ENCODE data around the gene HOXA5.

Gene HOXA5

DNA sequence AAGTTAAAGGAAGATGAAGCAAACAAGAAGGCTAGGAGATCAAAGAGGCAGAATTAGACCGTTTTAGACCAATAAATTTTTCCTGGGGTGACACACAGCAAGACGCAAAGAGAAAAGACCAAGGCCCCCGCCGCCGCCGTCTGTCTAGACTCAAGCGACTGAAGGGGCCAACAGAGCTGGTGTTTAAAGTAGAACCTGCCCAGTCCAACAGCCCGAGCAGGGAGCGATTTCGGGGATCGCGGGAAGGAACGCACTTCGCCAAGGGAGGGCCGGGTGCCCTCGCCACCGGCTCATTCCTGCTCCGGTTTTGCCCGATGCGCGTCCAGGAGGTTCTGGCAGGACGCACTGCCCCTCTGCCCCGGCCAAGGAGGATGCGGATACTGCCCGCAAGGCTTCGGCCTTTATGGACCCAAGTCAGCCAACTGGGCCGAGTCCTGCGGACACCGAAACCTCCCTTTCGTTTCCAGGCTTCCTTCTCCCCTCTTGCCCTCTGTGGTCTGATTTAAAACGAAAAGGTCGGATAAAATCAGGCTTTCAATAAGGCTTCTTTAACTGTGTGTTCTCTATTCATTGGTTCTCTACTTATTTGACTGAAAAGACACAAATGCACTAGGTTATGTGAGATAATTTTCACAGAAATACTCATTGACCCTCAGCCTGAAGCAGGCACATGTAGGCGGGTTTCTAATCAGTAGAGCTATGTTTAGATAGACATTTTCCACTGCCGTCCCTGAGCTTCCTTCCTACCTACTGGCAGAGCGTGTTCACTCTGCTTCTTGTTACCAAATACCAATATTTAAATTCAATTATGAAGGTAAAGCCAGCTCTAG lies 15.2 kb upstream of the HOXA5 start:
- DNase-seq, result peak; percentile 1

DNA sequence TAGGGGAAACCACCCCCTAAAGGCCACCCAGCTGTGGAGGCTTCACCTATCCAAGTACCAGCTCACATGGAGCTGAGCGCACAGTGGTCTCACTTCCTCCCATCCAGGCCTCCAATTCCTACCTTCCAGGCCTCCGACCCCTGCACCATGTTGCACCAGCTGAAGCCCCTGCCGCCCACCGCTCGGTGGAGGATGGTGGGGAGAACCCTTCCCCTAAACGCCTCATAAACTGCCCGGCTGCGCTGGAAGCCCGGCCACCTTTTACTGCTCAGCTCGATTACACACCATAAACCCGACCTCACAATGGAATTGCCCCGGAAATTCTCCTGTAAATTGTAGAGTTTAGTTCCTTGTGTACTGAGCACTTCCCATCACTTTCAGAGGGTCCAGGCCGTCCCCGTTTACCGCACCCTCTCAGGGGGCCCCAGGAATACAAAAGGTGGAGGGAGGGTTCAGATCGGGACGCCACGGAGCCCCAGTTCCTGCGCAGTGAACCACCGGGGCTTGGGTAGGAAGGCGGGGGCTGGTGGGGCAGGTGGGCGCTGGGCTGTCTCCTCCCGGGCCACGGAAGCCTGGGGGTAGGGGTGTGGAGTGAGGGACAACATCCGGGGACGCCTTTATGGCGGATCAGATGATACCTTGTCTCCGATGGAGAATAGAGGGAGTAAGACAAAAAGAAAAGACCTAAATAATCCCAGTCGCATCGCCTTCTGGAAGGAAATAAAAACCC lies 14.4 kb upstream of the HOXA5 start:
- peak; percentile 1 for DNase-seq

GRCh38 chr7:27156916-27157701 lies 13.6 kb upstream of the HOXA5 start:
- peak; percentile 1 for DNase-seq

DNA sequence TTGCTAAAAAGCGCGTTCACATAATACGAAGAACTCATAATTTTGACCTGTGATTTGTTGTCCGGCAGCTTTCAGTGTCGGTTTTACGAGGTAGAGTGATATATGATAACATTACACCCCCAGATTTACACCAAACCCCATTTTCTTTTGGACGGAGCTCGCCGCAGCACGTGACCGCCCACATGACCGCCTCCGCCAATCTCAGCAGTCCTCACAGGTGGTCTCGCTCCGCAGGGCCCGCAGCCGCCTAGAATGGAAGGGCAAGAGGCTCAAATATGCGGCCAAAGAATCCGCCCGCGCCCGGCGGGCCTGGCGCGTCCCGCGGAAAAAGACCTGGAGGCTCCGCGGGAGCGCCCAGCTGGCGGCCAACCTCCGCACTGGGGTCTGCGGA lies 13.0 kb upstream of the HOXA5 start, which contains the start of gene HOXA7:
HOXA7 (minus strand) TSS at position 168 of the 391 bp plus-strand sequence; CDS start at position 38, 130 bp downstream.
- DNase-seq, result no peak

GRCh38 chr7:27155816-27156507 lies 12.5 kb upstream of the HOXA5 start:
- peak; percentile 7 for DNase-seq

DNA sequence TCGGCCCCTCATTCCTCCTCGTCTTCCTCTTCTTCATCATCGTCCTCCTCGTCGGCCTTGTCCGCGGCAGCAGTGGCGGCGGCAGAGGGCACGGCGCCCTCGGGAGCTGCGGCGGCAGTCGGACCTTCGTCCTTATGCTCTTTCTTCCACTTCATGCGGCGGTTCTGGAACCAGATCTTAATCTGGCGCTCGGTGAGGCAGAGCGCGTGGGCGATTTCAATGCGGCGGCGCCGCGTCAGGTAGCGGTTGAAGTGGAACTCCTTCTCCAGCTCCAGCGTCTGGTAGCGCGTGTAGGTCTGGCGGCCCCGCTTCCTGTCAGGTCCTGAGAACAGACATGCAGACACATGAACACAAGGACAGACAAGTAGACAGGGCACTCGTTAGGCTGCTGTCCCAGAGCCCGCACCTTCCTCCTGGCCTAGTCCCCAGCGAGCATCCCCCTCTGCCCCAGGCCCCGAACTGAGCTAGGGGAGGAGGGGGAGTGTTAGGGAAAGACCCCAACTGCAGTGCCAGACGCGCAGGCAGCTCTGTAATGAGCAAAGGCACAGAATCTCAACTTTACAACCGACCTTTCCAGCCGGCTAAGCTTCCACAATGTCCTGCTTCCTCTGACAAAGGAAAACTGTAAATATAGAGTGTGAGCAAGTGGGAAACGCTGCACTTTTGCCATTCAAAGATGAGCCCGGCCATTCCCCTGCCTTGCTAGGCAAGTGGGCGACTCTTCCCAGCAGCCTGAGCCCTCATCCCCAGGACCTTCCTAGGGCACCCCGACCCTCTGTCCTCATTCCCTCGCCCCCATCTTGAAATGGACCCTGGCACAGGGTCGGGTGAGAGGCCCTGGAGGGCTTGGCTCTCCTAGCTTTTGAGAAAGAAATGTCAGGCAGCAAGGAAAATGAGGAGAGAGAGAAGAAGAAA lies 11.7 kb upstream of the HOXA5 start:
- peak; percentile 45 for DNase-seq

DNA sequence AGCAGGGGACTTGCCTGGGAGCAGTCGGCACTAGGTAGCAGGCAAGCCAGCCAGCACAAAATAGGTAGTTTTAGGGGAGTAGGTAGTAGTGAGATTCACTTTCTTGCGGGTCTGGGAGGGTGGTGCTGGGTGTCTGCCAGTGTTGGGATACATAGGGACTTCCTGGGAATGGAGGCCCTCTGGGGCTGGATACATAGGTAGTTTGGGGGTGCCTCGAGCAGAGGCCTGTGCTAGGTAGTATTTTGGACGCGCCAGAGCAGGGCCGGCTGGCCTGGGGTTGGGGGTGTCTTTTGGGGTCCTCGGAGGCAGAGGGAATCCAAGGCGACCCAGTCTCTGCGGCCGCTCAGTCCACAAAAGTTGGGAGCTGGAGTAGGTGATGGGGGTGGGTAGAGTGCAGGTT lies 10.9 kb upstream of the HOXA5 start:
- peak; percentile 1 for DNase-seq

DNA sequence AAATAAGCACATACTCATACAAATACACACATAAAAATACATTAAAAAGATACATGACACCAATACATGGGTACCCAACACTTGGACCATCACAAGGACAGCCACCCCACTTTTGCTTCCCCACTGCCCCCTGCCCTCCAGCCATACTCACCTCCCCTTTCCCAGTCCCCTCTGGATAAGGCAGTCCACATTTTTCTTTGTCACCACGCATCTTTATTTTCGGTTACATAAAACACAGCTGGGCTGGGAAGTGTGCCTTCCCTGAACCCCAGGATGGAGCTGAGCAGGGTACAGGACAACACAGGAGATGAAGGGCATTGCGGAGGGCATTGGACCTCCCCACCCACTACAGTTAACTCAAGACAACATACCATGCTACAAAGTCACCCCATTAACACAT lies 10.0 kb upstream of the HOXA5 start:
- DNase-seq, result peak; percentile 1

DNA sequence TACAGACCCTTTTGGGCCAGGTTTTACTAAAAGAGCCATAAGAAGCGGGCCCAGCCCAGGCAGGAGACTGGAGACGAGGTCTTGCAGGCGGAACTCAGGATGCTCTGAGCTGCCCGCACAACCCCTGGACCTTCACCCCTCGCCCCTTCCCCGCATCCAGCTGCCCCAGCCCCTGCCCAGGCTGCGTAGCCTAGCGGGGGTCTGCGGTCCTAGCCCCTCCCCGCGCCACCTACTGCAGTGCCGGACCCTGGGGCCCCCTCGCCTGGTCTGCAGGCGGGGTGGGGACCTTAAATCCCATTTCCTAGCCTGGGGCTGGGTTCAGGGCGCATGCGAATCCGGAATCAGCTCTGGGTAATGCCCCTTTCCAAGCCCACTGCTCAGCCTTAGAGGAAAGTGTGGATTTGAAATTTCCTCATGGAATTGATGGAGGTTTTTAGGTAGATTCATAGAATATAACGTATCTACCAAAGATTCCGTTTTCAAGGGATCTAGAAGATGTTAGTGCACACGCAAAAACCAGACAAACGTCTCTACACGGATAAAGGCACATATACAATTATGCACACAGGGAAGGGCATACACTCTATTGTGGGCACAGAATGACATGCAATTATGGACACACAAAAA lies 9.4 kb upstream of the HOXA5 start:
- no peak for DNase-seq

GRCh38 chr7:27151931-27152815 lies 8.7 kb upstream of the HOXA5 start, which contains the start of gene HOXA3:
HOXA3 (minus strand) TSS chr7:27152583; CDS start chr7:27110640, 41,943 bp downstream.
- DNase-seq, result peak; percentile 3

GRCh38 chr7:27151341-27151930 lies 8.0 kb upstream of the HOXA5 start:
- DNase-seq, result peak; percentile 1

DNA sequence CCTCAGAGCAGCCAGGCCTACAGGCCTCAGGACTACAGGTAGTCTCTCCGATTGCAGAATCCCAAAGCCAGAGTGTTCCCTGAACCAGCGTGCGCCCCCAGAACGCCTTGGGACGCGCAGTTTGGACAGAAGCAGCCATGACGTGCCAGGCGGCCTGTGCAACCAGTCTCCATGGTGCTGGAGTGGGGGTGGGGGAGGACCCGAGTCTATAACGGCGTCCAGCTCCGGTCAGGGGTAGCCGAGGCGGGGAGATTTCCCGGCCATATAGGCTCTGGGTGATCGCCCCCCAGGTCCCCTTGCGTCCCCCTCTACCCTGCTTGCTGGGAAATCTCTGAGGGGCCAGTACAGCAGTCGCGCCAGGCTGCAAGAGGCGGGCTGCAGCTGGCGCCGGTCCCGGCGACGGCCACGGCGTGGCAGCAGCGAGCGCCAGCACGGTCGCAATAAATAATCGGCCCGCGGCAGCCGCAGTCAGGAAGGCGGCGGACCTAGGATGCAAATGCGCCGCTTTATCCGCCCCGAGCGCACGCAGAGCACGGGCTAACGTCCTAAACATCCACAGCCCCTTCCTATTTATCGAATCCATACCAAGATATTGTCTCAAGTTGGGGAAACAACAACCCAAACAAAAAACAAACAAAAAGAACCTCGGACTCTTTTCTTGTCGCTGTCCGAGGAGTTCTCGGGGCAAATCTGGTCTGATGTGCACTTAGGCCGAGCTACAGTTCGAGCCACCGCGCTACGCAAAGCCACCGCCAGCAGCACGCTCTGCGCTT lies 7.3 kb upstream of the HOXA5 start:
- peak; percentile 72 for DNase-seq

- peak; percentile 0 for DNase-seq
Measured at GRCh38 chr7:27149842-27150567, 6.5 kb upstream of the HOXA5 start.

GRCh38 chr7:27148756-27149641 lies 5.5 kb upstream of the HOXA5 start:
- no peak for DNase-seq

GRCh38 chr7:27148031-27148755 lies 4.7 kb upstream of the HOXA5 start:
- DNase-seq, result no peak

All from activated naive CD4-positive, alpha-beta T cell treated with Interleukin-2 at 50 U/mL for 16 hours (primary cell).